Neuronal stem cell (in vitro differentiated cells): ENCODE measurements around the gene TMEM235.
A peak's percentile ranks its signal among the peaks of the same experiment; 100 is the strongest.

Experiments used
- DNase-seq: peaks from one replicate; pipeline ENCODE4 v3.0.0-alpha.2; 2013; ENCODE audit warnings: low spot score
- H2AFZ ChIP-seq: one replicate; pipeline ENCODE4 v1.6.1; 2013; ENCODE audit warnings: mild to moderate bottlenecking, low read length, inconsistent platforms
- H2AK5ac ChIP-seq: 2 replicates; pipeline ENCODE4 v1.6.1; 2013; ENCODE audit warnings: low read depth, mild to moderate bottlenecking, inconsistent platforms, low read length, moderate library complexity, mixed read lengths
- H2BK120ac ChIP-seq: 2 replicates; pipeline ENCODE4 v1.6.1; 2013; ENCODE audit warnings: low read depth, mild to moderate bottlenecking, inconsistent platforms, low read length, moderate library complexity, mixed read lengths
- H2BK12ac ChIP-seq: one replicate; pipeline ENCODE4 v1.6.1; 2013; ENCODE audit warnings: low read length, inconsistent platforms
- H2BK15ac ChIP-seq: 2 replicates; pipeline ENCODE4 v1.6.1; 2013; ENCODE audit warnings: mild to moderate bottlenecking, low read length, inconsistent platforms, mixed read lengths
- H2BK5ac ChIP-seq: one replicate; pipeline ENCODE4 v1.6.1; 2013; ENCODE audit warnings: inconsistent platforms, mild to moderate bottlenecking, low read length, moderate library complexity
- H3K14ac ChIP-seq: one replicate; pipeline ENCODE4 v1.6.1; 2013; ENCODE audit warnings: low read length, inconsistent platforms
- H3K18ac ChIP-seq: 2 replicates; pipeline ENCODE4 v1.6.1; 2013; ENCODE audit warnings: low read length, inconsistent platforms
- H3K23ac ChIP-seq: 2 replicates; pipeline ENCODE4 v1.6.1; 2013; ENCODE audit warnings: low read depth, mild to moderate bottlenecking, mixed read lengths, low read length, inconsistent platforms; ENCODE audit not compliant: poor library complexity
- H3K27ac ChIP-seq: replicated peaks from 3 replicates; pipeline ENCODE4 v1.5.1; 2013; ENCODE audit warnings: low read length, inconsistent platforms
- H3K27me3 ChIP-seq, 3 experiments: 2 replicates each; pipeline ENCODE4 v1.6.1; 2013; ENCODE audit warnings: low read length in 3 of 3, mild to moderate bottlenecking in 2 of 3, inconsistent platforms in 1 of 3, low read depth in 1 of 3, mixed read lengths in 1 of 3, moderate library complexity in 1 of 3; ENCODE audit not compliant: control insufficient read depth in 3 of 3, insufficient read depth in 3 of 3
- H3K36me3 ChIP-seq, 2 donors: replicated peaks in 1 of 2; 2 replicates each; pipeline ENCODE4 v1.6.1; 2013; ENCODE audit warnings: low read length in 2 of 2; ENCODE audit not compliant: control insufficient read depth in 2 of 2, insufficient read depth in 2 of 2
- H3K4ac ChIP-seq: 2 replicates; pipeline ENCODE4 v1.6.1; 2013; ENCODE audit warnings: inconsistent platforms, mild to moderate bottlenecking, low read length, moderate library complexity
- H3K4me1 ChIP-seq, 2 donors: 1 replicate in 1 of 2; 2 replicates in 1 of 2; pipeline ENCODE4 v1.6.1; 2013; ENCODE audit warnings: low read length in 2 of 2, low read depth in 1 of 2; ENCODE audit not compliant: control insufficient read depth in 2 of 2, insufficient read depth in 1 of 2
- H3K4me2 ChIP-seq: one replicate; pipeline ENCODE4 v1.6.1; 2013; ENCODE audit warnings: mild to moderate bottlenecking, low read length, inconsistent platforms; ENCODE audit not compliant: insufficient read depth, poor library complexity, severe bottlenecking
- H3K4me3 ChIP-seq, 2 donors: 2 replicates each; pipeline ENCODE4 v1.5.1; 2013; ENCODE audit warnings: low read length in 2 of 2, mild to moderate bottlenecking in 2 of 2, inconsistent platforms in 1 of 2, moderate library complexity in 1 of 2
- H3K79me1 ChIP-seq: one replicate; pipeline ENCODE4 v1.6.1; 2013; ENCODE audit warnings: low read depth, mild to moderate bottlenecking, inconsistent platforms, low read length, moderate library complexity
- H3K9ac ChIP-seq: one replicate; pipeline ENCODE4 v1.6.1; 2013; ENCODE audit warnings: mild to moderate bottlenecking, low read depth, low read length, inconsistent platforms; ENCODE audit not compliant: poor library complexity
- H3K9me3 ChIP-seq, 2 donors: replicated peaks in 1 of 2; 2 replicates each; pipeline versions ENCODE3 to v1.6.1; 2013; ENCODE audit warnings: low read length in 2 of 2, mild to moderate bottlenecking in 2 of 2, inconsistent platforms in 1 of 2, low read depth in 1 of 2, mixed read lengths in 1 of 2, moderate library complexity in 1 of 2; ENCODE audit not compliant: control insufficient read depth in 2 of 2, insufficient read depth in 1 of 2
- H4K8ac ChIP-seq: one replicate; pipeline ENCODE4 v1.6.1; 2013; ENCODE audit warnings: low read depth, mild to moderate bottlenecking, inconsistent platforms, low read length, moderate library complexity
- H4K91ac ChIP-seq: one replicate; pipeline ENCODE4 v1.6.1; 2013; ENCODE audit warnings: low read length, low read depth, mild to moderate bottlenecking, inconsistent platforms; ENCODE audit not compliant: poor library complexity
- WGBS, 2 donors: extraction: QIAGEN DNeasy Blood & Tissue Kit; methylation state at CpG; one replicate each; pipeline ENCODE4 v1.1.7; 2013; ENCODE audit warnings: missing lambda C conversion rate in 2 of 2, mixed read lengths in 1 of 2; ENCODE audit not compliant: insufficient read length in 2 of 2, insufficient replicate concordance in 1 of 2; ENCODE audit errors: extremely low coverage in 2 of 2; 5-methylcytosine and 5-hydroxymethylcytosine counted together

The TMEM235 gene

DNA sequence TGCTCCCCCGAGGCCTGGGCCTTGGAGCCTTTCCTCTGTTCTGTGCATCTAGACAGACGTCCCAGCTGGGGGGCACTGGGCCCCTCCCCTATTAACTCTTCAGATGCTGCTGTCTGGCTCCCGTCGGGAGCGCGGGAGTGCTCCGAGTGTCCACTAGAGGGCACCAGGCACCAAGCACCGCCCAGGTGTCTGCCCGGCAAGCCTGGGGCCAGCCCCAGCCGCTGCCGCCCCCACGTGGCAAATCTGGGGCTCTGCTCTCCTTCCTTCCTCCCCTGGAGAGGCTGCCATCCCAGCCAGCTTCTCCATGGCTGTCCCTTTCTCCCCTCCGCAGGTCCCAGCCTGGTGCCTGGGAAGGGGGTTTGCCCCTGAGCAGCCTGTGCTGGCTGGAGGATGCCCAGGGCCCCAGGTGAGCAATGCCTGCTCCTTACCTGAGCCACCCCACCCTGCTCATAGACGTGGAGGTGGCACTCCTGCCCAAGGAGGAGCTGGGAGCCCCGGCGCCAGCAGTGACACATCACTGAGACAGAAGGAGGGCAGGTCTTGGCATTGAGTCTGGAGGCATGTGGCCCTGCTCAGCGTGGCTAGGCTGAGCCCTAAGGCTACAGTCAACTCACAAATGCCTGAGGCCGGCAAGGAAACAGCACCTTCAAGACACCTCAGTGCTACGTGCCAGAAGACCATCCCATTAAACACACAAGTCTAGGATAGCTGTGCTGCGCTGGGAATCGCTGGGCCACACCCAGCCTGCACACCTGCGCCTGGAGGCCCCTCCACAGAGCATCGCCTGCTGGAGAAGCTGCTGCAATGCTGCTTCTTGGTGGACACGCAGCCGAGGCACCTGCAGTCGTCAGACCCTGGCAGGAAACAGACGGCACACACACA, 19.7 kb downstream of the TMEM235 start:
- Histone ChIP-seq H3K23ac (peak overlapping the region; percentile 51), H2BK5ac (no peak overlapping the region), H3K27me3 (no peaks in the 10 kb centered on the region), H3K36me3 (no peaks in the 10 kb centered on the region), H2AFZ (peak overlapping the region; percentile 32), H3K4me1 (peaks cover 12 to 28% of the 10 kb centered on the region in 2 donors), H4K8ac (no peak overlapping the region), H3K27ac (no peak overlapping the region), H2AK5ac (peak overlapping the region; percentile 86), H2BK15ac (peak overlapping the region; percentile 63), H3K4me2 (no peak overlapping the region), H3K9me3 (peaks cover 0 to 2% of the 10 kb centered on the region in 2 donors), H3K18ac (peak overlapping the region; percentile 76), H3K4ac (no peak overlapping the region), H3K14ac (no peak overlapping the region), H3K4me3 (no peak overlapping the region), H4K91ac (peak overlapping the region; percentile 34), H2BK120ac (peak overlapping the region; percentile 35), H3K9ac (peak overlapping the region; percentile 85), H2BK12ac (peak overlapping the region; percentile 47), H3K79me1 (peaks cover 5% of the 10 kb centered on the region)
- DNase-seq, result peak; percentile 82
- WGBS, 2 donors, result no CpG with 5 or more reads among the region's 27 CpGs

DNA sequence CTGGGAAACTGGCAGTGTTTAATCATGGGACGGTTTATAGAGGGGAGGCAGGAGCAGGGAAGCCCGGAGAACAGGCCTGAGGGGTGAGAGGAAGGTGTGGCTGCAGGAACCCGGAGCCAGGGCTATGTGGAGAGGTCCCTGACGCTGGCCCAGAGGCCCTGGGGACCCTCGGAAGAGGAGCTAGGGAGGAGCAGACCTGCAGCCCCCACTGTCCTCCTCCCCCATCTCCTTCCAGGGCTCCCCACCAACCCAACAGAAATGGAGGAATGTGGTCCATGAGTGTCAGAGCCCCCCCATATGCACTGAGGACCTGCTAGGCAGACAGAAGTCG, 20.3 kb downstream of the TMEM235 start:
- Histone ChIP-seq H2BK5ac (peak overlapping the region; percentile 32), H3K18ac (no peak overlapping the region), H2BK12ac (peak overlapping the region; percentile 60), H2AFZ (no peak overlapping the region), H3K36me3 (no peaks in the 10 kb centered on the region), H3K23ac (peak overlapping the region; percentile 0), H2BK15ac (peak overlapping the region; percentile 38), H2AK5ac (peak overlapping the region; percentile 95), H2BK120ac (no peak overlapping the region), H4K91ac (peak overlapping the region; percentile 34), H3K4me2 (no peak overlapping the region), H3K4me3 (no peak overlapping the region), H3K9ac (no peak overlapping the region), H3K4ac (peak overlapping the region; percentile 6), H3K27ac (no peak overlapping the region), H3K14ac (peak overlapping the region; percentile 5), H3K27me3 (no peaks in the 10 kb centered on the region), H4K8ac (no peak overlapping the region), H3K79me1 (peaks cover 5% of the 10 kb centered on the region), H3K9me3 (peaks cover 0 to 2% of the 10 kb centered on the region in 2 donors), H3K4me1 (peaks cover 18 to 34% of the 10 kb centered on the region in 2 donors)
- no CpG with 5 or more reads among the region's 6 CpGs for WGBS, 2 donors
- DNase-seq, result no peak

DNA sequence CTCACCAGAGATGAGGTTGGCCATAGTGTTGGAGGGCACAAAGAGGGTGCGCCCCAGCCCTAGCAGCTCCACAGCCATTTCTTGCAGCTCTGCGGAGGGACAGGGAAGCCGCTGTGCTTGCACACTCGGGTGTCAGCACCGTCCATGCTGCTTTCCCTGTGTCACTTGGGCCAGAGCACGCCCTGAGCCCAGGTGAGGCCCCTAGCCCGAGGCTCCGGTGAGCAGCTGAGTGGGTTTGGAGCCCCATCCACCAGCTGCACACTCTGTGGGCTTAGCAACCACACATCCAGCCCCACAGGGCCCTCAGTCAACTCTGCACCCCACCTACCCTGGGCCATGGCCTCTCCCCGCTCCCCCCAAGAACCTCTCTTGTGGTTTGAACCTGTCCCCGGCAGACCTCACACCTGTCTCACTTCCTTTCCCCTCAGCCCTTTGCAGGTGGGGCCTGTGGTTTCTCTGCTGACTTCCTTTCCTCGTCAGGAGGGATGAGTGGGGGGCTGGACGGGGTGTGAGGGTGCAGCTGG, 20.7 kb downstream of the TMEM235 start:
- no peaks in the 10 kb centered on the region for H3K27me3 ChIP-seq
- H2BK12ac ChIP-seq, result peak overlapping the region; percentile 60
- H3K4me1 ChIP-seq, result peaks cover 22 to 38% of the 10 kb centered on the region in 2 donors
- no peak overlapping the region for H2BK120ac ChIP-seq
- no CpG with 5 or more reads among the region's 12 CpGs for WGBS, 2 donors
- peaks cover 5% of the 10 kb centered on the region for H3K79me1 ChIP-seq
- H2BK5ac ChIP-seq, result peak overlapping the region; percentile 32
- H3K9ac ChIP-seq, result no peak overlapping the region
- DNase-seq, result no peak
- no peak overlapping the region for H3K4me3 ChIP-seq
- H3K36me3 ChIP-seq, result no peaks in the 10 kb centered on the region
- H3K18ac ChIP-seq, result peak overlapping the region; percentile 55
- peak overlapping the region; percentile 6 for H3K4ac ChIP-seq
- peaks cover 0 to 2% of the 10 kb centered on the region in 2 donors for H3K9me3 ChIP-seq
- H2AK5ac ChIP-seq, result peak overlapping the region; percentile 95
- H3K4me2 ChIP-seq, result no peak overlapping the region
- H2BK15ac ChIP-seq, result peak overlapping the region; percentile 38
- peak overlapping the region; percentile 2 for H4K8ac ChIP-seq
- no peak overlapping the region for H2AFZ ChIP-seq
- peak overlapping the region; percentile 15 for H3K14ac ChIP-seq
- no peak overlapping the region for H4K91ac ChIP-seq
- H3K27ac ChIP-seq, result no peak overlapping the region
- peak overlapping the region; percentile 0 for H3K23ac ChIP-seq
